ENCODE results near the gene AKAP13.
A peak's percentile ranks its signal among the peaks of the same experiment; 100 is the strongest.

Gene AKAP13

DNA sequence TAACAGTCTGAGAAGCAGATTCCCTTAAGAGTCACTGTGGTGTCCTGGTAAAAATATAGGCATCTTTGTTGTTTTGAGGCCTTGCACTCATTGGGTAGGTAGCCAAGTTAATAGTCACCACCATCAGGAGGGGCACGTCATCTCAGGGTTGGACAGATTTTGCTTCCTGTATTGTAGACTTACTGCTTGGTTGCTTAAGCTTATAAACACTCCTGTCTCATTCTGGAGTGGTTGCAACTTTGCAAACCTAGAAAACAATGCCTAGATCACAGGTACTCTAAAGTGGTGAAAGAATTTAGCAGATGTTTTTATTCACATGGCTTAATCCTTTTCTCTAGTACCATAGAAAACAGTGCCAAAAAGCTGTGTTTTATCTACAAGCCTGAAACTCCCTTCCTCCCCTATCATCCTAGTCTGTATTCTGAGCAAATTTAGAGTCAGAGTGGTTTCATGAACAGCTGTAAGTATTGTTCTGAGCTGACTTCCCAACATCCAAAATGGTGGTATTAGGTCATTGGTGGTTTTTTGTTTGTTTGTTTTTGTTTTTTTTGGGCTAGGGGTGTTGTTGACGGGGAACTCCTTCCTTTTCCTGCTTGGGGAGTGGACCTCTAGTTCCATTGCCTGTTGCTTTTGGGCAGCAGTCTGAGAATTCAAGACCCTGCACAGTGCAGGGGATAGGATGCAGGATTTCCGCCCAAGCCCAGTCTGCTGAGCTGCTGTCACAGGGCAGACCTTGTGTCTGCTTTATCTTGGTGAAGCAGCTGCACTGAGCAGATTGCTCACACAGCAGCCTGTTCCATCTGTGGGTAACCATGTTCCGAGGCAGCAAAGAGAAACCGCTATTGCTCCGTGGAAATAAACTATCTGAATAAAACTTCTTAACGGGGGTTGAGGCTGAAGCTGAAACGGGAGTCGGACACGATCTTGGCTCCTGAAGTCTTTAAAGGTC, 202.0 kb downstream of the AKAP13 start:
- Histone ChIP-seq H3K4me1 (ENCODE audit: control insufficient read depth in 2 of 2, insufficient read depth in 1 of 2, low read depth in 1 of 2, low read length in 2 of 2) (peaks cover 17 to 32% of the 10 kb centered on the region in 2 donors), H3K9ac (ENCODE audit: low read depth, low read length, poor library complexity) (no peak overlapping the region), H3K36me3 (replicated peaks in 1 of 2; ENCODE audit: control insufficient read depth in 2 of 2, insufficient read depth in 2 of 2, low read length in 2 of 2) (peaks cover 29 to 63% of the 10 kb centered on the region in 2 donors), H3K79me1 (ENCODE audit: low read depth, low read length) (no peaks in the 10 kb centered on the region), H4K8ac (ENCODE audit: low read depth, low read length) (no peak overlapping the region), H3K4me3 (ENCODE audit: low read length in 2 of 2) (no peak overlapping the region), H3K18ac (ENCODE audit: low read length) (peak overlapping the region; percentile 7), H2AFZ (ENCODE audit: low read length) (no peak overlapping the region), H3K27me3 (ENCODE audit: control insufficient read depth in 3 of 3, insufficient read depth in 3 of 3, low read depth in 1 of 3, low read length in 3 of 3) (no peaks in the 10 kb centered on the region), H3K9me3 (replicated peaks in 1 of 2; ENCODE audit: control insufficient read depth in 2 of 2, insufficient read depth in 1 of 2, low read depth in 1 of 2, low read length in 2 of 2) (peaks cover 0 to 6% of the 10 kb centered on the region in 2 donors), H2BK120ac (ENCODE audit: low read depth, low read length) (no peak overlapping the region), H2BK15ac (ENCODE audit: low read length) (no peak overlapping the region), H3K23ac (ENCODE audit: low read depth, low read length, poor library complexity) (no peak overlapping the region), H2BK12ac (ENCODE audit: low read length) (no peak overlapping the region), H4K91ac (ENCODE audit: low read depth, low read length, poor library complexity) (no peak overlapping the region), H3K14ac (ENCODE audit: low read length) (no peak overlapping the region), H3K4me2 (ENCODE audit: insufficient read depth, low read length, poor library complexity, severe bottlenecking) (no peak overlapping the region), H3K27ac (replicated peaks; ENCODE audit: low read length) (no peak overlapping the region), H2BK5ac (ENCODE audit: low read length) (no peak overlapping the region), H3K4ac (ENCODE audit: low read length) (no peak overlapping the region), H2AK5ac (ENCODE audit: low read depth, low read length) (no peak overlapping the region)
- no CpG with 5 or more reads among the region's 10 CpGs for WGBS, 2 donors (ENCODE audit: extremely low coverage in 2 of 2, insufficient read length in 2 of 2, insufficient replicate concordance in 1 of 2)
- DNase-seq (ENCODE audit: low spot score) = no peak

DNA sequence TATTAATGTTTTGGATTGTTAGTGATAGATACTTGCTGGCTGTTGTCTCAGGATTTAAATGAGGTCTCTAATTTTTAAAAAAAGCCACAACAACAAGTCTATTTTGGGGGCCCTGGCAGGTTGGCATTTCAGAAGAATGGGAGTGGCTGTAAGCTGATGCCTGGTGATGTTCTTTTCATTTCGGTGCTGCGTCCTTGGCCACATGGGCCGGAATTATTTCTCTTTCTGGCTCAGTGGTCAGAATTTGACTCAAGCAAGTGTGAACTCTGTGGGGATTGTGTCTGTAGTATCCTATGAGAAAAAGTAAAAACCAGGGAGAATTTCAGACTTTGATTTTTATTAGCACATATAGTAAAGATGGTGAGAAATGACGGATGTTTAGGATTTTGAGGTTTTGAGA, 203.0 kb downstream of the AKAP13 start:
- no peak overlapping the region for H3K27ac ChIP-seq (replicated peaks; ENCODE audit: low read length)

DNA sequence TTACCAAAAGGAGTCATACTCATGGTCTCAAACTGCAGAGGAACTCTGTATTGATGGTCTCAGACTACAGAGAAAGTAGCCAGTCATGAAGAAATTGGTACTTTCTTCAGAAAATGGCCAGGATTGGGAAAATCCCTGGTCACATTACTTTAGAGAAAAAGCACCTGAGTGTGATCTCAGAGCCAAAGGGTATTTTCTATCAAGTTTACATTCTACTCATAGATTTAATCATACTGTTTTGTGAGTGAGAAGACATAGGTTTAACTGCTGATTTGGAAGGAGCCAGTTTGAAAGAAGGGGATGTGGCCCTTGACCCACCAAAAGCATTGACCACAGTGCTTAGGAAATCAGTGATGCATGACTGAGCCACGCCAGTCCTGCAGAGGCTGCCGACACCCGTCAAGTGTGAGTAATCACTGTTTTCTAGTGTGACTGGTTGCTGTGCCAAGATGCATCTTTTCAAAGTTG, 203.6 kb downstream of the AKAP13 start:
- H3K36me3 ChIP-seq (replicated peaks in 1 of 2; ENCODE audit: control insufficient read depth in 2 of 2, insufficient read depth in 2 of 2, low read length in 2 of 2) = peaks cover 24 to 60% of the 10 kb centered on the region in 2 donors
- WGBS, 2 donors (ENCODE audit: extremely low coverage in 2 of 2, insufficient read length in 2 of 2, insufficient replicate concordance in 1 of 2) = no CpG with 5 or more reads among the region's 3 CpGs

More for the DNA sequence above, 203.0 kb downstream of the AKAP13 start:
- Histone ChIP-seq H3K79me1 (ENCODE audit: low read depth, low read length) (no peaks in the 10 kb centered on the region), H3K9me3 (replicated peaks in 1 of 2; ENCODE audit: control insufficient read depth in 2 of 2, insufficient read depth in 1 of 2, low read depth in 1 of 2, low read length in 2 of 2) (peaks cover 0 to 6% of the 10 kb centered on the region in 2 donors), H3K14ac (ENCODE audit: low read length) (no peak overlapping the region), H3K4me3 (ENCODE audit: low read length in 2 of 2) (no peak overlapping the region), H4K91ac (ENCODE audit: low read depth, low read length, poor library complexity) (no peak overlapping the region), H3K27me3 (ENCODE audit: control insufficient read depth in 3 of 3, insufficient read depth in 3 of 3, low read depth in 1 of 3, low read length in 3 of 3) (no peaks in the 10 kb centered on the region), H3K4me2 (ENCODE audit: insufficient read depth, low read length, poor library complexity, severe bottlenecking) (no peak overlapping the region), H3K4ac (ENCODE audit: low read length) (no peak overlapping the region), H2AFZ (ENCODE audit: low read length) (no peak overlapping the region), H4K8ac (ENCODE audit: low read depth, low read length) (no peak overlapping the region), H2BK5ac (ENCODE audit: low read length) (no peak overlapping the region), H3K23ac (ENCODE audit: low read depth, low read length, poor library complexity) (no peak overlapping the region), H2BK15ac (ENCODE audit: low read length) (no peak overlapping the region), H2BK12ac (ENCODE audit: low read length) (no peak overlapping the region), H3K18ac (ENCODE audit: low read length) (no peak overlapping the region), H2AK5ac (ENCODE audit: low read depth, low read length) (no peak overlapping the region), H3K36me3 (replicated peaks in 1 of 2; ENCODE audit: control insufficient read depth in 2 of 2, insufficient read depth in 2 of 2, low read length in 2 of 2) (peaks cover 26 to 62% of the 10 kb centered on the region in 2 donors), H3K4me1 (ENCODE audit: control insufficient read depth in 2 of 2, insufficient read depth in 1 of 2, low read depth in 1 of 2, low read length in 2 of 2) (peaks cover 19 to 32% of the 10 kb centered on the region in 2 donors), H3K9ac (ENCODE audit: low read depth, low read length, poor library complexity) (no peak overlapping the region), H2BK120ac (ENCODE audit: low read depth, low read length) (no peak overlapping the region)
- WGBS, 2 donors (ENCODE audit: extremely low coverage in 2 of 2, insufficient read length in 2 of 2, insufficient replicate concordance in 1 of 2) = 100% methylated on average over 1 of the region's 4 CpGs
- DNase-seq (ENCODE audit: low spot score) = no peak

DNA sequence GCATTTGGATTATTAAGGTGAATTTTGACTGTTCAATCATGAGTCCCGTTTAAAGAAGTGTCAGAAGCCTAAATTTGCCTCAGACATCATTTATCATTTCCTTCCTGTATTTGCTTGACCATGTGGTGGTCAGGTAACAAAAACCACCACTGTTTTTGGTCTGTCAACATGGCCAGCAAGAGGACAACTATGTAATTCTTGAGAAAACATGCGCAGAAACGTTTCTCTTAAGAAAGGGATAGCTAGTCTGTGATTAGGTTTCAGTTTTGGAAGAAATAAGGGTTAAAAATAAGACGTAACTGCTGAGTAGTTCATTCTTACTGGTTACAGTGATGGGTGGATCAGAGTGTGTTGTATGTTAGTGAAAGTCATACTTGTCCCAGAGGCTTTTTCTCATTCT, 204.5 kb downstream of the AKAP13 start:
- Histone ChIP-seq H3K27ac (replicated peaks; ENCODE audit: low read length) (no peak overlapping the region), H3K9ac (ENCODE audit: low read depth, low read length, poor library complexity) (no peak overlapping the region), H3K18ac (ENCODE audit: low read length) (no peak overlapping the region), H4K8ac (ENCODE audit: low read depth, low read length) (no peak overlapping the region), H3K23ac (ENCODE audit: low read depth, low read length, poor library complexity) (no peak overlapping the region), H2BK5ac (ENCODE audit: low read length) (no peak overlapping the region), H3K79me1 (ENCODE audit: low read depth, low read length) (no peaks in the 10 kb centered on the region), H4K91ac (ENCODE audit: low read depth, low read length, poor library complexity) (no peak overlapping the region), H2BK15ac (ENCODE audit: low read length) (no peak overlapping the region), H2BK120ac (ENCODE audit: low read depth, low read length) (no peak overlapping the region), H2BK12ac (ENCODE audit: low read length) (no peak overlapping the region), H3K4me3 (ENCODE audit: low read length in 2 of 2) (no peak overlapping the region), H3K14ac (ENCODE audit: low read length) (no peak overlapping the region), H3K4me2 (ENCODE audit: insufficient read depth, low read length, poor library complexity, severe bottlenecking) (no peak overlapping the region), H3K9me3 (replicated peaks in 1 of 2; ENCODE audit: control insufficient read depth in 2 of 2, insufficient read depth in 1 of 2, low read depth in 1 of 2, low read length in 2 of 2) (peaks cover 0 to 6% of the 10 kb centered on the region in 2 donors), H3K4ac (ENCODE audit: low read length) (no peak overlapping the region), H3K27me3 (ENCODE audit: control insufficient read depth in 3 of 3, insufficient read depth in 3 of 3, low read depth in 1 of 3, low read length in 3 of 3) (no peaks in the 10 kb centered on the region), H2AK5ac (ENCODE audit: low read depth, low read length) (no peak overlapping the region), H3K36me3 (replicated peaks in 1 of 2; ENCODE audit: control insufficient read depth in 2 of 2, insufficient read depth in 2 of 2, low read length in 2 of 2) (peaks cover 17 to 53% of the 10 kb centered on the region in 2 donors), H2AFZ (ENCODE audit: low read length) (no peak overlapping the region), H3K4me1 (ENCODE audit: control insufficient read depth in 2 of 2, insufficient read depth in 1 of 2, low read depth in 1 of 2, low read length in 2 of 2) (peaks cover 17 to 32% of the 10 kb centered on the region in 2 donors)
- WGBS, 2 donors (ENCODE audit: extremely low coverage in 2 of 2, insufficient read length in 2 of 2, insufficient replicate concordance in 1 of 2) = no CpG with 5 or more reads among the region's 4 CpGs
- no peak for DNase-seq (ENCODE audit: low spot score)

More for the DNA sequence above, 203.6 kb downstream of the AKAP13 start:
- no peaks in the 10 kb centered on the region for H3K79me1 ChIP-seq (ENCODE audit: low read depth, low read length)
- H2BK120ac ChIP-seq (ENCODE audit: low read depth, low read length) = no peak overlapping the region
- H3K23ac ChIP-seq (ENCODE audit: low read depth, low read length, poor library complexity) = no peak overlapping the region
- H2AFZ ChIP-seq (ENCODE audit: low read length) = no peak overlapping the region
- no peak overlapping the region for H2BK5ac ChIP-seq (ENCODE audit: low read length)
- no peak overlapping the region for H3K9ac ChIP-seq (ENCODE audit: low read depth, low read length, poor library complexity)
- H3K27me3 ChIP-seq (ENCODE audit: control insufficient read depth in 3 of 3, insufficient read depth in 3 of 3, low read depth in 1 of 3, low read length in 3 of 3) = no peaks in the 10 kb centered on the region
- H4K91ac ChIP-seq (ENCODE audit: low read depth, low read length, poor library complexity) = no peak overlapping the region
- H3K4ac ChIP-seq (ENCODE audit: low read length) = no peak overlapping the region
- H2BK15ac ChIP-seq (ENCODE audit: low read length) = no peak overlapping the region
- no peak overlapping the region for H2BK12ac ChIP-seq (ENCODE audit: low read length)
- peaks cover 18 to 32% of the 10 kb centered on the region in 2 donors for H3K4me1 ChIP-seq (ENCODE audit: control insufficient read depth in 2 of 2, insufficient read depth in 1 of 2, low read depth in 1 of 2, low read length in 2 of 2)
- peak; percentile 21 for DNase-seq (ENCODE audit: low spot score)
- peaks cover 0 to 6% of the 10 kb centered on the region in 2 donors for H3K9me3 ChIP-seq (replicated peaks in 1 of 2; ENCODE audit: control insufficient read depth in 2 of 2, insufficient read depth in 1 of 2, low read depth in 1 of 2, low read length in 2 of 2)
- H3K4me2 ChIP-seq (ENCODE audit: insufficient read depth, low read length, poor library complexity, severe bottlenecking) = no peak overlapping the region
- H3K14ac ChIP-seq (ENCODE audit: low read length) = no peak overlapping the region
- H2AK5ac ChIP-seq (ENCODE audit: low read depth, low read length) = no peak overlapping the region
- no peak overlapping the region for H3K27ac ChIP-seq (replicated peaks; ENCODE audit: low read length)
- no peak overlapping the region for H4K8ac ChIP-seq (ENCODE audit: low read depth, low read length)
- no peak overlapping the region for H3K18ac ChIP-seq (ENCODE audit: low read length)
- H3K4me3 ChIP-seq (ENCODE audit: low read length in 2 of 2) = no peak overlapping the region

All from neuronal stem cell (in vitro differentiated cells).